Activated naive CD8-positive, alpha-beta T cell treated with anti-CD3 and anti-CD28 coated beads, Interleukin-2, amount 10 ng/mL, durations not matched to agents 7 days and 5 days (primary cell): ENCODE data around the gene TPM4. TPM values are rescaled to one million over a fixed set of nuclear protein-coding genes. Genes with fewer than 3 reads are reported as not detected.
A peak's percentile ranks its signal among the peaks of the same experiment; 100 is the strongest.

Source experiments
- ATAC-seq: fragments of 150-1000 bp; cut with Tn5 transposase; one replicate; pipeline ENCODE4 v1.10.0; 2021; ENCODE audit warnings: low read depth, moderate library complexity
- POLR2A ChIA-PET: fragments of 350-600 bp; sonication (Branson Sonifier 250); formaldehyde crosslinking; loops from one replicate; lab custom pipeline; 2021; ENCODE audit warnings: antibody characterized with exemption; lab: Charles Lee
- DNase-seq: peaks from one replicate; pipeline ENCODE4 v3.0.0; 2021
- H3K27ac Mint-ChIP-seq: one replicate; pipeline ENCODE4 v1.8.0; 2022; ENCODE audit warnings: mild to moderate bottlenecking, mixed read lengths
- H3K27me3 Mint-ChIP-seq: one replicate; pipeline ENCODE4 v1.8.0; 2022; ENCODE audit warnings: mild to moderate bottlenecking, moderate library complexity, mixed read lengths
- H3K36me3 Mint-ChIP-seq: one replicate; pipeline ENCODE4 v1.8.0; 2021; ENCODE audit warnings: mild to moderate bottlenecking, mixed read lengths
- H3K4me1 Mint-ChIP-seq: one replicate; pipeline ENCODE4 v1.8.0; 2021; ENCODE audit warnings: mixed read lengths
- H3K4me3 Mint-ChIP-seq: one replicate; pipeline ENCODE4 v1.8.0; 2022; ENCODE audit warnings: mild to moderate bottlenecking, moderate library complexity, mixed read lengths
- H3K9me3 Mint-ChIP-seq: one replicate; pipeline ENCODE4 v1.8.0; 2021; ENCODE audit warnings: mixed read lengths
- total RNA-seq, 2 experiments: library from RNA; stranded (reverse); gene quantifications; one replicate each; pipeline ENCODE4 v1.2.3, GENCODE V29; 2021

TPM4 gene
- total RNA-seq, 2 experiments from 2014 or later, result 278 to 282 TPM

DNA sequence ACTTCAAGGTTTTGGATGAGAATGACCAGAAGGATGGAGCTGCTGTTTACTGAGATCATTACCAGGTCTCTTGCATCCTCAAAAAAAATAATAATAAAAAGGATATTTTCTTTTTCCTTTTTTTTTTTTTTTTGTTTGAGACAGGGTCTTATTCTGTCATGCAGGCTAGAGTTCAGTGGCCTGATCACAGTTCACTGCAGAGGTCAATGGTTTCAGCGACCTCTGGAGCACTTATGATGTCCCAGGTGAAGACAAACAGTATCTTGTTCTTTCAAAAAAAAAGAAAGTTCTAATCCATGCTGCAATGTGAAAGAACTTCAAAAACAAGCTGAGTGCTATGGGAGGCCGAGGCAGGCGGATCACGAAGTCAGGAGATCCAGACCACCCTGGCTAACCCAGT is 30.4 kb upstream of the TPM4 start:
- no peak overlapping the region for H3K4me3 Mint-ChIP-seq
- H3K27ac Mint-ChIP-seq, result no peak overlapping the region
- H3K36me3 Mint-ChIP-seq, result peaks cover 2% of the 10 kb centered on the region
- peaks cover 9% of the 10 kb centered on the region for H3K27me3 Mint-ChIP-seq
- H3K9me3 Mint-ChIP-seq, result no peaks in the 10 kb centered on the region
- peaks cover 6% of the 10 kb centered on the region for H3K4me1 Mint-ChIP-seq
- DNase-seq, result no peak
- POLR2A ChIA-PET, result interaction anchor here (0.6 kb wide), 1 partner anchor 135 kb away, joined by 3 read pairs; no protein-coding TSS in a partner anchor
- no peak for ATAC-seq

DNA sequence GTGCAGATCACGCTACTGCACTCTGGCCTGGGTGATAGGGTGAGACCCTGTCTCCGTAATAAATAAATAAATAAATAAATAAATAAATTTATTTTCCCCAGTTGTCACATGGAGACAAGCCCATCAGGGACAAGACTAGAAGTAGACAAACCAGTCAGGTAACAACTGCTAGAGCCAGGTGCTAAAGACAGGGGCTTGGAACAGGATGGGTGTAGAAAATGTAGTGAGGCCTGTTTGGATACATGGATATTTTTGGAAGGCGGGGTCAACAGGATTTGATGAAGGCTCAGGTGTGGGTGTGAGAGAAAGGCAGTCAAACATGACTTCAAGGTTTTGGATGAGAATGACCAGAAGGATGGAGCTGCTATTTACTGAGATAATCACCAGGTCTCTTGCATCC is 27.7 kb upstream of the TPM4 start:
- peaks cover 2% of the 10 kb centered on the region for H3K36me3 Mint-ChIP-seq
- H3K27ac Mint-ChIP-seq, result no peak overlapping the region

GRCh38 chr19:16051254-16052025 is 24.9 kb upstream of the TPM4 start:
- H3K4me1 Mint-ChIP-seq, result peaks cover 7% of the 10 kb centered on the region
- DNase-seq, result no peak
- H3K4me3 Mint-ChIP-seq, result no peak overlapping the region
- POLR2A ChIA-PET, result interaction anchor here (1.0 kb wide), 1 partner anchor 35 kb away, joined by 4 read pairs; no protein-coding TSS in a partner anchor
- peak; percentile 100 for ATAC-seq
- H3K36me3 Mint-ChIP-seq, result peaks cover 4% of the 10 kb centered on the region
- peaks cover 11% of the 10 kb centered on the region for H3K27me3 Mint-ChIP-seq
- H3K27ac Mint-ChIP-seq, result no peak overlapping the region
- peaks cover 9% of the 10 kb centered on the region for H3K9me3 Mint-ChIP-seq

More for the DNA sequence above, 27.7 kb upstream of the TPM4 start:
- no peaks in the 10 kb centered on the region for H3K9me3 Mint-ChIP-seq
- POLR2A ChIA-PET, result interaction anchor here (0.6 to 0.7 kb wide), 2 partner anchors 27 to 120 kb away, joined by 3 read pairs; no protein-coding TSS in a partner anchor
- H3K27me3 Mint-ChIP-seq, result peaks cover 3% of the 10 kb centered on the region
- no peak for DNase-seq
- H3K4me3 Mint-ChIP-seq, result no peak overlapping the region
- ATAC-seq, result no peak
- peaks cover 7% of the 10 kb centered on the region for H3K4me1 Mint-ChIP-seq

DNA sequence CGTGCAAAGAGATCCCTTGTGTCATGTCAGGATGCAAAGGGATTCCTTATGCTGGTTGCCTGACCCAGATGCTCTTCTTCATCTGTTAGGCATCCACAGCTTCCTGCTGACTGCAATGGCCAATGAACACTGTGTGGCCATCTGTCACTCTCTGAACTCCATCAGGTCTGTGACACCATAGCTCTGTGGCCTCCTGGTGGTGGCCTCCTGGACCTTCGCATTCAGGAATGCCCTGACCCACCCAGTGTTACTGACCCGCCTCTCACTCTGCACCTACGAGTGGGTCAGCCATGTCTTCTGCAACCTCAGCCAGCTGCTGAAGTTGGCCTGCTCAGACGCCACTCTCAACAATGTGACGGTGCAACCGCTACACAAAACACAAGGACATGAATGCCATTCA is 23.9 kb upstream of the TPM4 start:
- ATAC-seq, result no peak
- Mint-ChIP-seq H3K4me1 (peaks cover 7% of the 10 kb centered on the region), H3K9me3 (peaks cover 14% of the 10 kb centered on the region), H3K27ac (no peak overlapping the region), H3K27me3 (peaks cover 10% of the 10 kb centered on the region), H3K36me3 (peaks cover 4% of the 10 kb centered on the region), H3K4me3 (no peak overlapping the region)
- DNase-seq, result no peak
- POLR2A ChIA-PET, result no interaction called here

- H3K4me1 Mint-ChIP-seq, result peaks cover 11% of the 10 kb centered on the region
- H3K27ac Mint-ChIP-seq, result no peak overlapping the region
- ATAC-seq (no peak), DNase-seq (no peak)
- H3K27me3 Mint-ChIP-seq, result peaks cover 21% of the 10 kb centered on the region
- peaks cover 2% of the 10 kb centered on the region for H3K36me3 Mint-ChIP-seq
- no peak overlapping the region for H3K4me3 Mint-ChIP-seq
- POLR2A ChIA-PET, result interaction anchor here (0.7 kb wide), 1 partner anchor 258 kb away, joined by 4 read pairs; no protein-coding TSS in a partner anchor
- peaks cover 15% of the 10 kb centered on the region for H3K9me3 Mint-ChIP-seq
Observed at GRCh38 chr19:16057062-16057461, 19.2 kb upstream of the TPM4 start.

DNA sequence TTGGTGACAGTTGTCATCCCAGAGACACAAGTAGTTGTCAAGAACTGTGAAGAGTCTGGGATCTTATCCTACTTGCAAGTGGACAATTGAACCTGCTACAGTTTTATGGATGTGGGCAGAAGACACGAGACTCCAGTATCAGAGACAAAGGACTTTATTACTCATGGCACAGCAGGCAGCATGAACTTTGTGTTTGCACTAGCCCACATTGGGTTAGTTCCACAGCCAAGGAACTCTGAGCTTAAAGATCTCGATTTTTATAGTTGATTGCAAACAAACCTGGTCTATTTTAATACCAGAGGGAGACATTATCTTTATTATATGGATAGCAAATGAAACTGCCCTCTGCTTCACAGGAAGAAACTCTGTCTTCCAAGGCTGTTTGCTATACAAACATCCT is 16.0 kb upstream of the TPM4 start:
- POLR2A ChIA-PET, result no interaction called here
- Mint-ChIP-seq H3K4me3 (no peak overlapping the region), H3K27me3 (peaks cover 15% of the 10 kb centered on the region), H3K36me3 (peaks cover 2% of the 10 kb centered on the region), H3K4me1 (peaks cover 18% of the 10 kb centered on the region), H3K9me3 (peaks cover 11% of the 10 kb centered on the region), H3K27ac (no peak overlapping the region)
- DNase-seq, result no peak
- ATAC-seq, result no peak

- H3K4me1 Mint-ChIP-seq, result peaks cover 22% of the 10 kb centered on the region
- DNase-seq (peak; percentile 81), ATAC-seq (peak; percentile 93)
- no peaks in the 10 kb centered on the region for H3K36me3 Mint-ChIP-seq
- H3K27me3 Mint-ChIP-seq, result peaks cover 13% of the 10 kb centered on the region
- peaks cover 5% of the 10 kb centered on the region for H3K9me3 Mint-ChIP-seq
- peak overlapping the region; percentile 36 for H3K4me3 Mint-ChIP-seq
- H3K27ac Mint-ChIP-seq, result peak overlapping the region; percentile 34
- POLR2A ChIA-PET, result interaction anchor here (0.6 to 3.9 kb wide), 10 partner anchors 9 to 138 kb away, joined by 3 to 26 read pairs (median 4); partner anchors contain the start of genes FAM32A and TPM4
Observed at GRCh38 chr19:16061943-16062342, 14.4 kb upstream of the TPM4 start.

- ATAC-seq (no peak), DNase-seq (peak; percentile 76)
- Mint-ChIP-seq H3K36me3 (no peaks in the 10 kb centered on the region), H3K9me3 (no peaks in the 10 kb centered on the region), H3K4me3 (peak overlapping the region; percentile 35), H3K27ac (no peak overlapping the region), H3K4me1 (peaks cover 22% of the 10 kb centered on the region), H3K27me3 (peaks cover 13% of the 10 kb centered on the region)
- POLR2A ChIA-PET, result interaction anchor here (1.0 to 3.9 kb wide), 8 partner anchors 8 to 123 kb away, joined by 3 to 26 read pairs (median 4); partner anchors contain the start of genes FAM32A and TPM4
Observed at GRCh38 chr19:16062789-16063188, 13.5 kb upstream of the TPM4 start.

GRCh38 chr19:16064209-16064889 is 11.9 kb upstream of the TPM4 start:
- no peaks in the 10 kb centered on the region for H3K9me3 Mint-ChIP-seq
- no peaks in the 10 kb centered on the region for H3K36me3 Mint-ChIP-seq
- peaks cover 22% of the 10 kb centered on the region for H3K4me1 Mint-ChIP-seq
- ATAC-seq (no peak), DNase-seq (no peak)
- peaks cover 9% of the 10 kb centered on the region for H3K27me3 Mint-ChIP-seq
- no peak overlapping the region for H3K27ac Mint-ChIP-seq
- POLR2A ChIA-PET, result interaction anchor here (0.6 to 3.9 kb wide), 4 partner anchors 12 to 291 kb away, joined by 3 to 26 read pairs (median 4); partner anchors contain the start of gene TPM4
- H3K4me3 Mint-ChIP-seq, result no peak overlapping the region

- Mint-ChIP-seq H3K36me3 (no peaks in the 10 kb centered on the region), H3K4me3 (no peak overlapping the region), H3K27me3 (peaks cover 2% of the 10 kb centered on the region), H3K27ac (peak overlapping the region; percentile 36), H3K4me1 (peaks cover 23% of the 10 kb centered on the region), H3K9me3 (no peaks in the 10 kb centered on the region)
- ATAC-seq (no peak), DNase-seq (no peak)
- POLR2A ChIA-PET, result interaction anchor here (0.9 to 1.5 kb wide), 3 partner anchors 10 to 20 kb away, joined by 3 to 6 read pairs (median 4); partner anchors contain the start of gene TPM4
Observed at GRCh38 chr19:16066611-16067104, 9.6 kb upstream of the TPM4 start.

DNA sequence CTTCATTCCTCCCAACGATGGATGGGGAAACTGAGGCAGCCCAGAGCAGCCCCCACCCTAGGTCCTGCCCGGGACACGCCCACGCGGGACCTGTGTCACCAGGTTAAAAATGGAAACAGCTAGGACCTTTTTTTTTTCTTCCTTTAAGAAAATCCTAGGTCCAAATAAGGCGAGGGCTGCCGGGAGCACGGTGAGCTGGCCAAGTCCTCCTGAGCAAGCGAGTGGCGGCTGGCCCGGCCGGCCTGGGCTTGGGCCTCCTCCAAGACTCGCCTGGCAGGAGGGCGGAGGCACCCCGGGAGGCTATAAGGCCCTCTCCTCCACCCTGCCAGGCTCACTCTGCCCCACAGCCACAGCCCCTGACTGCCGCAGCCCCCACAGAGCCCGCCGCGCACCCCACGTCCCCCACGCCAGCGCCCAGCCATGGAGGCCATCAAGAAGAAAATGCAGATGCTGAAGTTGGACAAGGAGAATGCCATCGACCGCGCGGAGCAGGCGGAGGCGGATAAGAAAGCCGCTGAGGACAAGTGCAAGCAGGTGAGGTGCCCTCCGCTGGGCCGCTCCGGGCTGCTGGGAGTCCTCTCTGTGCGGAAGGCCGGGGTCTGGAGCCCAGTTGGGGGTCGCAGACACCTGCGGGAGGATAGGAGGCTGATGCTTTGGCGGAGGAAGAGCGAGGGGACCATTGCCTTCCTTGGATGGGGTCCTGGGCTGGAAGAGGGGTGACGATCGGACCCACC is 8.9 kb upstream of the TPM4 start:
- peaks cover 22% of the 10 kb centered on the region for H3K4me1 Mint-ChIP-seq
- H3K27ac Mint-ChIP-seq, result no peak overlapping the region
- no peaks in the 10 kb centered on the region for H3K9me3 Mint-ChIP-seq
- ATAC-seq (no peak), DNase-seq (no peak)
- no peak overlapping the region for H3K4me3 Mint-ChIP-seq
- H3K36me3 Mint-ChIP-seq, result no peaks in the 10 kb centered on the region
- H3K27me3 Mint-ChIP-seq, result no peaks in the 10 kb centered on the region
- POLR2A ChIA-PET, result interaction anchor here (0.9 to 1.5 kb wide), 2 partner anchors 9 to 19 kb away, joined by 4 to 6 read pairs; partner anchors contain the start of gene TPM4

GRCh38 chr19:16068696-16069259 is 7.5 kb upstream of the TPM4 start:
- Mint-ChIP-seq H3K4me3 (no peak overlapping the region), H3K4me1 (peaks cover 26% of the 10 kb centered on the region), H3K9me3 (no peaks in the 10 kb centered on the region), H3K27ac (no peak overlapping the region), H3K27me3 (no peaks in the 10 kb centered on the region), H3K36me3 (no peaks in the 10 kb centered on the region)
- no peak for ATAC-seq
- POLR2A ChIA-PET, result no interaction called here
- DNase-seq, result no peak
